ENCODE results near the gene SCNN1A. TPM values are rescaled to one million over a fixed set of nuclear protein-coding genes. Genes with fewer than 3 reads are reported as not detected.
A peak's percentile ranks its signal among the peaks of the same experiment; 100 is the strongest.

SCNN1A gene
- total and polyA plus RNA-seq, 4 experiments from 2014 or later: 0.24 to 1.3 (median 0.60) TPM

DNA sequence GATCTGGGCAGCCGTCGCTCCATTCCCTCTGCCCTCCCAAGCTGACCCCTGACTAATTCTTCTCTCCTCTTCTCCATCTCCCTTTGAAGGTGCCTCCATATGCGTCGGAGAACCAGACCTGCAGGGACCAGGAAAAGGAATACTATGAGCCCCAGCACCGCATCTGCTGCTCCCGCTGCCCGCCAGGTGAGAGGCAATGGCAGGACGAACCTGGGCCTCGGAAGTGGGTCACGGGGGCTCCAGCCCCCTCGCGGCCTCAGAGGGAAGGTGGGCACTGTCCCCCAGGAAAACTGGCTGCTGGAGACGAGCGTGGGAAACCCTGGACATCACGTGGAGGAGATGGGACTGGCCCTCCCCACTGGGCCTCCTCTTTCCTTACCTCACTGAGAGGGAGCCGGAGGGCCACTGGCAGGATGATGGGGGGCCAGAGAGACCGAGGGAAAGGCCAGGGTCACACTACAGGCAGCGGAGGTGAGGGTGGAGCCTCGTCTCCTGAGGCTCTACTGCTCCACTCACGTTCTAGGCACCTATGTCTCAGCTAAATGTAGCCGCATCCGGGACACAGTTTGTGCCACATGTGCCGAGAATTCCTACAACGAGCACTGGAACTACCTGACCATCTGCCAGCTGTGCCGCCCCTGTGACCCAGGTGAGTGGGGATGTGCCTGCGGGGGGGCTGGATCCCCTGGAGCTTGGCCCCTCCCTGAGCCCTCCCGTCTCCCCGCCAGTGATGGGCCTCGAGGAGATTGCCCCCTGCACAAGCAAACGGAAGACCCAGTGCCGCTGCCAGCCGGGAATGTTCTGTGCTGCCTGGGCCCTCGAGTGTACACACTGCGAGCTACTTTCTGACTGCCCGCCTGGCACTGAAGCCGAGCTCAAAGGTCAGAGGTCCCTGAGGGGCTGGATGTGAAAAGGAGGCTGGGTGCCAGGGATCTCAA, 9.4 kb upstream of the SCNN1A start:
- Mint-ChIP-seq H3K9me3 (peaks cover 0 to 1% (median 0%) of the 10 kb centered on the region in 8 donors), H3K4me3 (no peak overlapping the region), H3K36me3 (no peaks in the 10 kb centered on the region), H3K4me1 (peaks cover 0 to 11% (median 2%) of the 10 kb centered on the region in 4 donors), H3K27me3 (peaks cover 10 to 22% of the 10 kb centered on the region in 2 donors), H3K27ac (no peak overlapping the region)
- POLR2A ChIA-PET (ENCODE audit: partially characterized antibody): no interaction called here
- no peak overlapping the region for H3K27ac ChIP-seq (ENCODE audit: low read depth, low read length)
- H3K27me3 ChIP-seq (ENCODE audit: insufficient read depth, low read length): peaks cover 16% of the 10 kb centered on the region
- H3K4me1 ChIP-seq (ENCODE audit: insufficient read depth, low read length): peaks cover 4% of the 10 kb centered on the region
- intact Hi-C loops (cut with micrococcal nuclease): no loop called here
- no peaks in the 10 kb centered on the region for H3K9me3 ChIP-seq (ENCODE audit: control insufficient read depth in 1 of 2, low read length in 2 of 2)
- DNase-seq: no peak
- H3K36me3 ChIP-seq (ENCODE audit: insufficient read depth, low read length): no peaks in the 10 kb centered on the region
- no peak overlapping the region for H3K4me3 ChIP-seq (ENCODE audit: low read length in 2 of 2)
- CTCF ChIA-PET (ENCODE audit: partially characterized antibody): interaction anchor here (0.8 kb wide), 1 partner anchor 17 kb away, joined by 3 read pairs; no protein-coding TSS in a partner anchor

DNA sequence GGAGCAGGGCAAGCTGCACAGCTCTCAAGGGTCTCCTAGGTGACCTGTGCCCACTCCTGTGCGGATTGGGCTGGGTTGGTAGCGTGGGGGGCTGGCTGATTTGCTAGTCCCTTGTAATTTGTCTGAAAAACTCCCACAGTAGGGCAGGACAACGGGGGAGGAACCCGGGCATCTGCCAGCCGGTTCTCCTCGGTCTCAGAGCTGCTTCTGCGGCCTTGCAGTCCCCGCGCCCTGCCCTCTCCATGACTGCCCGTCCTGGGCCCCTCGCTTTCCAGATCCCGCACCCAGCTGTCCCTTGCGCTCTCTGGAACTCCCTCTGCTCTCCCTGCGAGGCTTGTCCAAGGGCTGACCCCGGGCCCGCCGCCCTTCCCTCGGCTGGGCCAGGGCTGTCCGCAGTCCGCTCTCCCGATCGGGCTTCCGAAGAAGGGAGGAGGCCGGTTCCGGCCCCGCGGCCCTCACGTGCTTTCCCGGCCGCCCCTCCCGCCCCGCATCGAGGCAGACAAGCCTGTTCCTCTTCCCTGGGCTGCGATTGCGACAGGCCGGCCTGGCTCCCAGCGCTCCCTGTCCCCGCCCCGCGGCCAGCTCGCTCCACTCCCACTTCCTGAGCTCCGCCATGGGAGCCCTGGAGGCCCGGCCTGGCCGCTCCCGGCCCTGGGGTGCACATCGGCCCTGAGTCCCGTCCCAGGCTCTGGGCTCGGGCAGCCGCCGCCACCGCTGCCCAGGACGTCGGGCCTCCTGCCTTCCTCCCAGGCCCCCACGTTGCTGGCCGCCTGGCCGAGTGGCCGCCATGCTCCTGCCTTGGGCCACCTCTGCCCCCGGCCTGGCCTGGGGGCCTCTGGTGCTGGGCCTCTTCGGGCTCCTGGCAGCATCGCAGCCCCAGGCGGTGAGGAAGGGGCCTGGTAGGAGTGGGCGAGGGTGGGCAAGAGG, 8.5 kb upstream of the SCNN1A start, which contains the start of gene LTBR:
Gene LTBR, plus strand, starts transcription at position 591 of the 927 bp plus-strand sequence. Its CDS starts 197 bp downstream, at position 788.
- H3K27me3 Mint-ChIP-seq: peaks cover 10 to 22% of the 10 kb centered on the region in 2 donors
- no peaks in the 10 kb centered on the region for H3K9me3 ChIP-seq (ENCODE audit: control insufficient read depth in 1 of 2, low read length in 2 of 2)
- ChIA-PET CTCF (ENCODE audit: partially characterized antibody) (interaction anchor here (0.8 to 1.7 kb wide), 2 partner anchors 16 to 47 kb away, joined by 3 to 5 read pairs; no protein-coding TSS in a partner anchor), POLR2A (ENCODE audit: partially characterized antibody) (interaction anchor here (1.1 kb wide), 1 partner anchor 38 kb away, joined by 4 read pairs; no protein-coding TSS in a partner anchor)
- no peak for DNase-seq
- H3K27ac ChIP-seq (ENCODE audit: low read depth, low read length): no peak within 1 kb of the TSS
- H3K4me1 Mint-ChIP-seq: peaks cover 0 to 11% (median 2%) of the 10 kb centered on the region in 4 donors
- no peaks in the 10 kb centered on the region for H3K36me3 Mint-ChIP-seq
- H3K4me1 ChIP-seq (ENCODE audit: insufficient read depth, low read length): peaks cover 4% of the 10 kb centered on the region
- H3K4me3 ChIP-seq (ENCODE audit: low read length in 2 of 2): no peak within 1 kb of the TSS
- peak within 1 kb of the TSS in 5 of 8 donors; percentile 35 to 69 (median 65) for H3K4me3 Mint-ChIP-seq
- no peaks in the 10 kb centered on the region for H3K36me3 ChIP-seq (ENCODE audit: insufficient read depth, low read length)
- intact Hi-C loops (cut with micrococcal nuclease): no loop called here
- peak within 1 kb of the TSS in 1 of 7 donors; percentile 41 for H3K27ac Mint-ChIP-seq
- peaks cover 16% of the 10 kb centered on the region for H3K27me3 ChIP-seq (ENCODE audit: insufficient read depth, low read length)
- H3K9me3 Mint-ChIP-seq: peaks cover 0 to 1% (median 0%) of the 10 kb centered on the region in 8 donors

DNA sequence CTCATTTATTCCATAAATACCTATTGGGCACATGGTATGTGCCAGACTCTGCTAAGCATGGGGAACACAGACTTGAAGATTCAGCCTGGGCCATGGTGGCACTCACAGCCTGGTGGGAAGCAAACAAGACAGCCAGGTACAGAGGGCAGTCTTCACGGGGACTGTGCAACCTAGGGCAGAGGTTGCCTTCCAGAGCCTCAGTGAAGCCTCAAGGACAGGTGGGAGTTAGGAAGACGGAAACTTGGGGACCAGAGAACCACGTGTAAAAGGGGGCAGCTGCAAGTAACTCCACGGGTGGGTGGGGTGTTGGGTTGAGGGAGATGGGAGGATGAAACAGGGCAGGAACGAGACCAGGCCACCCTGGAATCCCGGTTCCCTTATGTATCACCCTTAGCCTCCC, 7.6 kb upstream of the SCNN1A start:
- Mint-ChIP-seq H3K27me3 (peaks cover 10 to 21% of the 10 kb centered on the region in 2 donors), H3K4me3 (peak overlapping the region in 3 of 8 donors; percentile 65 to 69 (median 67)), H3K27ac (peak overlapping the region in 1 of 7 donors; percentile 41), H3K9me3 (peaks cover 0 to 1% (median 0%) of the 10 kb centered on the region in 8 donors), H3K4me1 (peaks cover 0 to 11% (median 2%) of the 10 kb centered on the region in 4 donors), H3K36me3 (no peaks in the 10 kb centered on the region)
- H3K9me3 ChIP-seq (ENCODE audit: control insufficient read depth in 1 of 2, low read length in 2 of 2): no peaks in the 10 kb centered on the region
- CTCF ChIA-PET (ENCODE audit: partially characterized antibody): interaction anchor here (0.8 to 1.7 kb wide), 2 partner anchors 46 to 57 kb away, joined by 3 to 5 read pairs; no protein-coding TSS in a partner anchor
- no peak overlapping the region for H3K27ac ChIP-seq (ENCODE audit: low read depth, low read length)
- peaks cover 16% of the 10 kb centered on the region for H3K27me3 ChIP-seq (ENCODE audit: insufficient read depth, low read length)
- intact Hi-C loops (cut with micrococcal nuclease): no loop called here
- POLR2A ChIA-PET (ENCODE audit: partially characterized antibody): interaction anchor here (1.1 kb wide), 1 partner anchor 37 kb away, joined by 4 read pairs; no protein-coding TSS in a partner anchor
- H3K36me3 ChIP-seq (ENCODE audit: insufficient read depth, low read length): no peaks in the 10 kb centered on the region
- no peak for DNase-seq
- H3K4me3 ChIP-seq (ENCODE audit: low read length in 2 of 2): no peak overlapping the region
- H3K4me1 ChIP-seq (ENCODE audit: insufficient read depth, low read length): peaks cover 4% of the 10 kb centered on the region

DNA sequence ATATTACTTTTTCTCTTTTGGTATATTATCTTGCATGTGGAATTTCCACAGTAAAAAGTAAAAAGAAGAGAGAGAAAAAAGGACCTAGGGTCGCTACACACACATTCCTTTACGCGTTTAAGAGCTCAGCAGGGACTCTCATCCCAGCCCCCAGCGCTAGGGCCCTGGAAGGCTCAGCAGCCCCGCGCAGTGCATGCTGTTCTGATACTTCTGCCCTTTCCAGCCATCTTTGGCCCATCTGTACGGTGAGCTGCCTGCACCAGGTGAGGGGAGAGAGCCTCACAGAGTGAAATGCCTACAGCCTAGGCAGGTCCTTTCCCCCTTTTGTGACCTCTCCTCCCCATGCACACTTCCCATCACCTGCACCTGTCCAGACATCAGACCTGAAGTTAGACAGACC, 7.0 kb upstream of the SCNN1A start:
- intact Hi-C loops (cut with micrococcal nuclease): no loop called here
- peaks cover 16% of the 10 kb centered on the region for H3K27me3 ChIP-seq (ENCODE audit: insufficient read depth, low read length)
- H3K27ac Mint-ChIP-seq: no peak overlapping the region
- DNase-seq: no peak
- no peak overlapping the region for H3K4me3 ChIP-seq (ENCODE audit: low read length in 2 of 2)
- no peaks in the 10 kb centered on the region for H3K9me3 ChIP-seq (ENCODE audit: control insufficient read depth in 1 of 2, low read length in 2 of 2)
- no peak overlapping the region for H3K4me3 Mint-ChIP-seq
- H3K36me3 Mint-ChIP-seq: no peaks in the 10 kb centered on the region
- no peaks in the 10 kb centered on the region for H3K9me3 Mint-ChIP-seq
- ChIA-PET POLR2A (ENCODE audit: partially characterized antibody) (no interaction called here), CTCF (ENCODE audit: partially characterized antibody) (interaction anchor here (0.8 to 1.7 kb wide), 3 partner anchors 46 to 56 kb away, joined by 3 to 5 read pairs (median 5); no protein-coding TSS in a partner anchor)
- no peak overlapping the region for H3K27ac ChIP-seq (ENCODE audit: low read depth, low read length)
- peaks cover 8% of the 10 kb centered on the region for H3K4me1 ChIP-seq (ENCODE audit: insufficient read depth, low read length)
- peaks cover 3 to 14% (median 4%) of the 10 kb centered on the region in 4 donors for H3K4me1 Mint-ChIP-seq
- H3K36me3 ChIP-seq (ENCODE audit: insufficient read depth, low read length): no peaks in the 10 kb centered on the region
- peaks cover 10 to 20% of the 10 kb centered on the region in 2 donors for H3K27me3 Mint-ChIP-seq

DNA sequence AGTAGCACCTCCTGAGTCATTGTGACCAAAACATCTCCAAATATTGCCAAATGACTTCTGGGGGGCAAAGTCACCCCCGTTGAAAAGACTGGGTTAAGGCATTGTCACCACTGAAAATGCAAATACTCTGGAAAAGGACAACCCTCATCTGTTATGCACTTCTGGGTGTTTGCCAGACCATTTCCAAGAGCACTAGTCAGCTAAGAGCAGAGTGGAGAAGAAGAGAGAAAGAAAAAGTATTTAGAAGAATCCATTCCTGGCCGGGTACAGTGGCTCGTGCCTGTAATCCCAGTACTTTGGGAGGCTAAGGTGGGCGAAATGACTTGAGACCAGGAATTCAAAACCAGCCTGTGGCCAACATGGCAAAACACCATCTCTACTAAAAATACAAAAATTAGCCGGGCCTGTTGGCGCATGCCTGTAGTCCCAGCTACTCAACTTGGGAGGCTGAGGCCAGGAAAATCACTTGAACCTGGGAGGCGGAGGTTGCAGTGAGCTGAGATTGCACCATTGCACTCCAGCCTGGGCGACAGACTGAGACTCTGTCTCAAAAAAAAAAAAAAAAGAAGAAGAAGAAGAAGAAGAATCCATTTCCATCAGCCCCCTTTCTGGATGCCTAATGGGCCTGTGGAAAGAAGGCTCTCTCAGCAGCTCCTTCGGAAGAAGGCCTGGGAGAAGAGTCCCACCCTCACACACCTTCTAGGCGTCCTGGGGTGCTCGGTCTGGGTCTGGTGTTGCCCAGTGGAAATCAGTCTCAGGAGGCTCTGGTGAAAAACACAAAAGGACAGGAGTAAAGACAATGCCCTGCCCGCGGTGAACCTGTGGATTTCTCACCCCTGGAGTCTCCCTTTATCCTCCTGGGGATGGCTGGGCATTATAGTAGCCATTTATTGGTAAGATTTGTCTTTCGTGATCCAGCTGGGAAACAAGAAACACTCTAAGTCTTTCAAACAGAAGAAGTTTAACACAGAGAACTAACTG, 5.1 kb upstream of the SCNN1A start:
- intact Hi-C loops (cut with micrococcal nuclease): no loop called here
- ChIA-PET CTCF (ENCODE audit: partially characterized antibody) (interaction anchor here (1.3 to 1.5 kb wide), 2 partner anchors 44 to 46 kb away, joined by 3 to 5 read pairs; no protein-coding TSS in a partner anchor), POLR2A (ENCODE audit: partially characterized antibody) (no interaction called here)

More for the DNA sequence above, 5.1 kb upstream of the SCNN1A start:
- Histone ChIP-seq H3K27me3 (ENCODE audit: insufficient read depth, low read length) (peaks cover 16% of the 10 kb centered on the region), H3K4me1 (ENCODE audit: insufficient read depth, low read length) (peaks cover 25% of the 10 kb centered on the region), H3K27ac (ENCODE audit: low read depth, low read length) (no peak overlapping the region), H3K9me3 (ENCODE audit: control insufficient read depth in 1 of 2, low read length in 2 of 2) (no peaks in the 10 kb centered on the region), H3K36me3 (ENCODE audit: insufficient read depth, low read length) (no peaks in the 10 kb centered on the region), H3K4me3 (ENCODE audit: low read length in 2 of 2) (no peak overlapping the region)
- Mint-ChIP-seq H3K9me3 (no peaks in the 10 kb centered on the region), H3K4me1 (peaks cover 11 to 33% (median 19%) of the 10 kb centered on the region in 4 donors), H3K4me3 (no peak overlapping the region), H3K36me3 (no peaks in the 10 kb centered on the region), H3K27ac (no peak overlapping the region), H3K27me3 (peaks cover 10 to 16% of the 10 kb centered on the region in 2 donors)
- no peak for DNase-seq
